GM19455 (cell line): ENCODE data around the gene PLXDC2.

Source experiments
- ATAC-seq: cut with Tn5 transposase; IDR thresholded peaks from one replicate; pipeline ENCODE4 v1.9.1; 2021; ENCODE audit not compliant: unreplicated experiment

The PLXDC2 gene

GRCh38 chr10:20105236-20105635, 289.0 kb downstream of the PLXDC2 start:
- no peak for ATAC-seq

- no peak for ATAC-seq
Observed at GRCh38 chr10:20105931-20106330, 289.7 kb downstream of the PLXDC2 start.

- ATAC-seq, result no peak
Observed at GRCh38 chr10:20108021-20108420, 291.8 kb downstream of the PLXDC2 start.

GRCh38 chr10:20109613-20110012, 293.4 kb downstream of the PLXDC2 start:
- ATAC-seq, result no peak

- ATAC-seq, result no peak
Observed at GRCh38 chr10:20110125-20111100, 294.2 kb downstream of the PLXDC2 start.

- ATAC-seq, result no peak
Observed at GRCh38 chr10:20114179-20114578, 297.9 kb downstream of the PLXDC2 start.

- ATAC-seq, result no peak
Observed at GRCh38 chr10:20115894-20116293, 299.7 kb downstream of the PLXDC2 start.

GRCh38 chr10:20117471-20117870, 301.2 kb downstream of the PLXDC2 start:
- no peak for ATAC-seq

GRCh38 chr10:20118119-20118518, 301.9 kb downstream of the PLXDC2 start:
- no peak for ATAC-seq

GRCh38 chr10:20128811-20129210, 312.6 kb downstream of the PLXDC2 start:
- ATAC-seq, result no peak

- ATAC-seq, result no peak
Observed at GRCh38 chr10:20132816-20133215, 316.6 kb downstream of the PLXDC2 start.

GRCh38 chr10:20133669-20134189, 317.5 kb downstream of the PLXDC2 start:
- no peak for ATAC-seq

- ATAC-seq, result no peak
Observed at GRCh38 chr10:20142311-20142710, 326.1 kb downstream of the PLXDC2 start.

GRCh38 chr10:20144268-20144667, 328.0 kb downstream of the PLXDC2 start:
- ATAC-seq, result no peak

- ATAC-seq, result no peak
Observed at GRCh38 chr10:20146004-20146403, 329.8 kb downstream of the PLXDC2 start.

GRCh38 chr10:20147684-20148083, 331.5 kb downstream of the PLXDC2 start:
- no peak for ATAC-seq

GRCh38 chr10:20156511-20156910, 340.3 kb downstream of the PLXDC2 start:
- no peak for ATAC-seq

- no peak for ATAC-seq
Observed at GRCh38 chr10:20157314-20157713, 341.1 kb downstream of the PLXDC2 start.

- no peak for ATAC-seq
Observed at GRCh38 chr10:20158086-20158485, 341.9 kb downstream of the PLXDC2 start.

GRCh38 chr10:20162123-20162522, 345.9 kb downstream of the PLXDC2 start:
- ATAC-seq, result no peak

- no peak for ATAC-seq
Observed at GRCh38 chr10:20166096-20166675, 350.0 kb downstream of the PLXDC2 start.

GRCh38 chr10:20170661-20171060, 354.4 kb downstream of the PLXDC2 start:
- no peak for ATAC-seq
